NCI-H1105 treated with DMSO at 0.1 percent for 48 hours (cell line): ENCODE data around the gene TMEM208.

Source experiments
- DNase-seq: peaks from one replicate; lab custom pipeline; 2025; lab: John Stamatoyannopoulos, UW

The TMEM208 gene

DNA sequence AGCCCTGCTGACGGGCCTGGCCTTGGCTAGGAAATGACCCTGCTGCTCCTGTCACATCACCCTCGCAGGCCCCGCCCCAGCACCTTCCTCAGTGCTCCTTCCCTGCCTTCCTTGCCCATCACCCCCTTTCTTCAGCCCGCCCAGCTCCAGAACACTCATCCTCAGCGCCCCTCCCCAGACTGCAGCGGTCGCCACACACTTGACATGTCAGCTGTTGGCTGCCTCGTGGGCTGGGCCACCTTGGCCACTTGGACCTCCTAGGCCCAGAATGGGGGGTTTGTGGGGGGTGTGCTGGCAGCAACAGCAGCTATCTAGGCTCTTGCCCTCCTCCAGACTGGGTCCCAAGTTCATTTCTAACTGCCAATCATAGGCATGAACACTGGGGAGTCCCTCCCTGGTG is 17.4 kb upstream of the TMEM208 start:
- no peak for DNase-seq

DNA sequence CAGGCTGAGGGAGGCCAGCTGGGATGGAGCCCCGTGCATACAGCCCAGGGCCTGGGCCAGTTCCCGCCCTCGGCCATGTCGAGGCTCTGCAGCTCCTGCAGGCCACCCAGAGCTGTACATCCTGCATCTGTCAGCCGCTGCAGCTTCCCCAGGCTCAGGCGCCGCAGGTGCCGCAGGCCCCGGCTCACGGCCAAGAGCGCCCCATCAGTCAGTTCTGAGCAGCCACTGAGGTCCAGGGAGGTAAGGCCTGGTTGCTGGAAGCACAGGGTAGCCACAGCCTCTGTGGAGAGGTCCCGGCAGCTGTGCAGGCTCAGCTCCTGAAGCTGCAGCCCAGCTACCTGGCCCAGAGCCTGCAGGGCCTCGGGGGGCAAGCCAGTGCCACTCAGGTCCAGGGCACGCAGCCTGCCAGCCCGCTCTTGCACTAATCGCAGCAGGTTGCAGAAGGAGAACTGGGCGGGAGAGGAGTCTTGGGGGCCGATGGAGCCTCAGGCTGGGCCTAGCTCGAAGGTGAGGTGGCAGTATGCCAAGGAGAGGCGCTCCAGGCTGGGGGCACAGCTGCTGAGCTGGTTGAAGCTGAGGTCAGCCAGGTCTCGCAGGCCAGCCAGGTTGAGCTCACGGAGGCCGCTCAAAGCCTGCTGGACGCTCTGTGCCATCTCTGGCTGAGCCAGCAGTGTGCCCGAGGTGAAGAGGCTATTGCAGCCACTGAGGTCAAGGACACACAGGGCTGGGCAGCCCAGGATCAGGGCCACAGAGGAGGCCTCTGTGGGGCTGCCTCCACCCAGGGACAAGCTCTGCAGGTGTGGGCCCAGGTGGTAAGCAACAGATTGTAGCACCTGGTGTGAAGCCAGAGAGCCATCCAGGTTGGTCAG is 16.6 kb upstream of the TMEM208 start:
- DNase-seq, result no peak

DNA sequence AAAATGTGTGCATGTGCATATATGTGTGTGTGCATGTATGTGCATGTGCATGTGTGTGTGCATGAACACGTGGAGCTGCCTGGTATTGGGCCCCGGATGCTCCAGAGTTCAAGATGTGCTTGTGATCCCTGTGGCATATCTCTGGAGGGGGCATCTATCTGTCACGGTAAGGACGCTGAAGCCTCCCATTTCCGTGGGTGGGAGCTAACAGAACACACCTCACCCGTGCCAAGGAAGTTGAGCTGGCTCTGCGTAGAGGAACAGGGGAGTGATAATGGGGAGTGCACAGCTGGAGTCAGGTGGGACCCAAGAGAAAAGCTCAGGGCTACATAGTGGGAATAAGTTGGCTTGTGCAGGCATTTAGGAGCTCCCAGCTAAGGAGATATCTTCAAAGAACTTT is 15.3 kb upstream of the TMEM208 start:
- no peak for DNase-seq

DNA sequence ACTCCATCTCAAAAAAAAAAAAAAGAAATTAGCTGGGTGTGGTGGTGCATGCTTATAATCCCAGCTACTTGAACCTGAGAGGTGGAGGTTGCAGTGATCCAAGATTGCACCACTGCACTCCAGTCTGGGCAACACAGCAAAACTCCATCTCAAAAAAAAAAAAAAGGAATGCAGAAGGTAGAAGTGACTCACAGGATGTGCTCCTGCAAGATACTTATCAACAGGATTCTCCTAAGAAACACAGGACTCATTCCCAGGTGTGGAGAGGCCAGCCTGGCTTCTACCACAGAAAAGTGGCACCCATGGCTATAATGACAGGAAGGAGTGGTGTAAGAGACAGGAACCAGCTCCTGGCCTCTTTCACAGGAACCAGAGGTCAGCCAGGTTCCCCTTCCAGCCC is 14.2 kb upstream of the TMEM208 start:
- DNase-seq, result no peak

- DNase-seq, result no peak
Measured at GRCh38 chr16:67213197-67214019, 13.5 kb upstream of the TMEM208 start.

DNA sequence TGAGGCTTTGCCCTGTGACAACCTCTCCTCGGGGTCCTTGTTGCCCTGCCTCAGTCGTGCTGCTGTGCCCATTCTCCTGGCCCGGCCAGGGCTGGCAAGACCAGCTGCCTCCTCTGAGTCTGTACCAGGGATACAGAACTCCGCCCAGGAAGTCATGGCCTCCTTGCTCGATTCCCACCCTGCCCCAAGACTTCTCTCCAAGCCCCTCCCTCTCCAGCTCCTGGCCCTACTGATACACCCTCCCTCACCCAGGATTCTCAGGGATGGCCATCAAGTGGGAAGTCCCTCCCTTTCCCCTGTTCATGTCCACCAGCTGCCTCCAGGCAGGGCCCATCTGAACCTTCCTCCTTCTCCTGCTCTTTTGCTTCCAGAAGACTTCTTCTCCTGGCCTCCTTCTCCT is 11.2 kb upstream of the TMEM208 start:
- DNase-seq, result no peak

DNA sequence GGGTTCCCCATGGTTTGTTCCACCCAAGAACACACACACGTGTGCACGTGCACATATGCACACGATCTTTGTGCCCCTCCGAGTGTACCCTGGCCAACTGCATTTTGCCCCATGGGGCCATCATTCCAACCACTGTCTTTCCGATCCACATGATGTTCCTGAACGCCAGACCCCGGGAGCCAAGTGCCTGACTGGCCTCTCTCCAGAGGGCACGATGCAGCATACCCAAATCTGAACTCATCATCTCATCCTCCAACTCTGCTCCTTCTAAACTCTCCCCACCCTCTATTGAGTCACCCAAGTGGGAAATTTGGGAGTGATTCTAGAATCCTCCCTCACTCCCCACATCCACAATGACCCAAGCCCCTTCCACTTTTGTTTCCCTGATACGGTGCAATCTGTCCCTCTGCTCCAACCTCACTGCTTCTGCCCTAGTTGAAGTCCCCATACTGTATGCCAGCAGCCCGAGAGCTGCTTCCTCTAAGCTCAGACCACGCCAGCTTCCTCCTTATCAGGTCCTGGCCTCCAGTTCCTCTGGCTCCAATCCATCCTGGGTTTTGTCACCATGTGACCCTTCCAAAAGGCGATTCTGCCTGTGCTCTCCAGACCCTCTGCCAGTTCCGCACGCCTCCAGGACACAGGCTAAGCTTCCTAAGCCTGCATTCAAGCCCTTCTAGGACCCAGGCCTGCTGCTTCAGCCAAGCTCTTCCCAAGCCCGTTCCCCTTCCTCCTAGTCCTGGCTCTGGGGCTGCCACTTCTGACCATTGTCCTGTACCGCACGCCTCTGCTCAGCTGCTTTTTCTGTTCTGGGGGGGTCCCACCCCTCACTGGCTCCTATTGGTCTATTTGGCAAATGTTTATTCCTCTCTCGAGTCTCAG is 10.1 kb upstream of the TMEM208 start:
- DNase-seq, result no peak

DNA sequence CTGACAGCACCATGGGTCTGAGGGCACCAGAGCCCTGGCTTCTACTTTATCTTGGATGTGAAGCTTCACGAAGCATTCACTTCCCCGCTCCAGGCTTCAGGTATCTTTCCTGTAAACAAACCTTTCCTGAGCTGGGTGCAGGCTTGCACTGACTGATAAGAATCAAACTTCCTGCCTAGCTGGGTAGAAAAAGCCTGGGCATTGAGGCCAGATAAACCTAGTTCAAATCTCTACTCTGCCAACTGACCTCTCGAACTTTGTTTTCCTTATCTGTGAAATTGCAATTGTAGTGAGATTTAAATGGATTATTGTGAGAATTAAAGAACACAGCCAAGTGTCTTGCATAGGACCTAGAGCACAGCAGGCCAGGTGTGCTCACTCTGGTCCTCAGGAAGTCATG is 2.9 kb upstream of the TMEM208 start:
- no peak for DNase-seq

GRCh38 chr16:67226295-67226803 is 581 bp upstream of the TMEM208 start:
- no peak for DNase-seq

GRCh38 chr16:67227567-67227921 is 614 bp downstream of the TMEM208 start:
- DNase-seq, result no peak

GRCh38 chr16:67228034-67228785 is 1.3 kb downstream of the TMEM208 start:
- DNase-seq, result no peak

DNA sequence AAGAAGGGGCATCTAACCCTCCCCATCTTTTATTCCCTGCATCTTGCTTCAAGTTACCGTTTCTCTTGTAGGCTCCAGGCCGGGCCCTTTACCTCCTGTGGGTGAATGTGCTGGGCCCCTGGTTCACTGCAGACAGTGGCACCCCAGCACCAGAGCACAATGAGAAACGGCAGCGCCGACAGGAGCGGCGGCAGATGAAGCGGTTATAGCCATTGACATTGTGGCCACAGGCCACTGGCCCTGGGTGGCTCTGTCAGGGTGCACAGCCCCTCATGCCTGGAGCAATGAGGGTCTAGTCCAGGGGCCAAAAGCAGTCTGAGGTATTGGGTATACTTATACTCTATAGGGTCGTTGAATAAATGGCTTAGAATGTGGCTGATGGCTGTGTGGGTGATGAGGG is 2.0 kb downstream of the TMEM208 start:
- no peak for DNase-seq

GRCh38 chr16:67229906-67230808 is 3.2 kb downstream of the TMEM208 start:
- no peak for DNase-seq

GRCh38 chr16:67230809-67231660 is 4.1 kb downstream of the TMEM208 start:
- DNase-seq, result no peak

DNA sequence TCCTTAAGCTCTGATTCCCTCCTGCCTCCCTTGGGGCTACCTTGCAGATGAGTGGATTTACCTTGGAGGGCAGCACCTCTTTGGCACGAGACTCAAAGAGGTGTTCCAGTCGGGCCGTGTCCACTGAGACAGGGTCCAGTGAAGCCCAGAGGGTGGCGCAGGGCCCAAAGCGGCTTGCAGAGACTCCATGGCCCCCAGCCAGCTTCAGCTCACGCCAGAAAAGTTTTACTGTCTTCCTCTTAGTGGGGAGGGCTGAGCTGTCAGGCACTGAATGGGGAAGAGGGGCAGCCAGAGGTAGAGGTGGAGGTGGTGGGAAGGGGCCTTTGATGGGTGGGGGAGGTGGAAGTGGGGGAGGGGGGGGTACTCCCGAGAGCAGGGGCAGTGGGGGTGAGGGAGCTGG is 6.7 kb downstream of the TMEM208 start:
- DNase-seq, result no peak

GRCh38 chr16:67234180-67234597 is 7.3 kb downstream of the TMEM208 start:
- DNase-seq, result no peak

DNA sequence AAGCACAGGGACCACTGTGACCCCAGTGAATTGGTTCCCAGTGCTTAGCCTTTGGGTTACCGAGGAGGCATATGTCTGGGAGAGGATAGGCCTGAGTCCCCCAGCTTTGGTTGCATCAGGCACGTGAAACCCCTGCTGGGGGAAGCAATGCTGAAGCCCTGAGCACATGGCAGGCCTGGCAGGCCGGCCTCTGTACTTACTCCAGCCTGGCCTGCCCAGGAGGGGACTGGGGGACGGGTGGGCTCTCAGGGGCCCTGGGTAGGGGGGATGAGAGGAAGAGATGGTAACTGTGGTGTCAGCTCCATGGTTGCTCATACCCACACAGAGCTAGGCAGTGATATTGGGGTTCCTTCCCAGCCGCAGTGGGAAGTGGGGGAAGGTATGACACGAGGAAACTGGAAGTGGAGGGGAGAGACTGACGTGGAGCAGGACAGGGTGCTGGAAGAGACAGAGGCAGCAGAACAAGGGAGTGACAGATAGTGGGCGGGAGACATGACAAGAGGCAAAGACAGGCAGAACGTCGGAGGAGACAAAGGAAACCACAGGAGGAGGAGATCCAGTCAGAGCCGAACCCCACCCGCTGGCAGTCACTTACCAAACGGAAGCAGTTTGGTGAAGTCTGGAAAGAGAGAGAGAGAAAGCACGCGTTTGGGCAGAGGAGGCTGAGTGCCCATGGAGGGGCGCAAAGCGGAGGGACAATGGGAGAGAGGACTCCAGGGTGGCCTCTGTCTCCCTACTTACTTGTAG is 9.1 kb downstream of the TMEM208 start:
- DNase-seq, result no peak

- DNase-seq, result no peak
Measured at GRCh38 chr16:67236563-67237395, 9.8 kb downstream of the TMEM208 start.
